HG03571 (cell line): ENCODE data around the gene CAPN5.
"Not testable (repeated sequence)": the region's sequence is repeated elsewhere in the genome, so short reads cannot be mapped to it uniquely, and the experiment has no call there.

Source experiments
- ATAC-seq: cut with Tn5 transposase; IDR thresholded peaks from one replicate; pipeline ENCODE4 v1.9.1; 2021; ENCODE audit not compliant: unreplicated experiment

Gene CAPN5

DNA sequence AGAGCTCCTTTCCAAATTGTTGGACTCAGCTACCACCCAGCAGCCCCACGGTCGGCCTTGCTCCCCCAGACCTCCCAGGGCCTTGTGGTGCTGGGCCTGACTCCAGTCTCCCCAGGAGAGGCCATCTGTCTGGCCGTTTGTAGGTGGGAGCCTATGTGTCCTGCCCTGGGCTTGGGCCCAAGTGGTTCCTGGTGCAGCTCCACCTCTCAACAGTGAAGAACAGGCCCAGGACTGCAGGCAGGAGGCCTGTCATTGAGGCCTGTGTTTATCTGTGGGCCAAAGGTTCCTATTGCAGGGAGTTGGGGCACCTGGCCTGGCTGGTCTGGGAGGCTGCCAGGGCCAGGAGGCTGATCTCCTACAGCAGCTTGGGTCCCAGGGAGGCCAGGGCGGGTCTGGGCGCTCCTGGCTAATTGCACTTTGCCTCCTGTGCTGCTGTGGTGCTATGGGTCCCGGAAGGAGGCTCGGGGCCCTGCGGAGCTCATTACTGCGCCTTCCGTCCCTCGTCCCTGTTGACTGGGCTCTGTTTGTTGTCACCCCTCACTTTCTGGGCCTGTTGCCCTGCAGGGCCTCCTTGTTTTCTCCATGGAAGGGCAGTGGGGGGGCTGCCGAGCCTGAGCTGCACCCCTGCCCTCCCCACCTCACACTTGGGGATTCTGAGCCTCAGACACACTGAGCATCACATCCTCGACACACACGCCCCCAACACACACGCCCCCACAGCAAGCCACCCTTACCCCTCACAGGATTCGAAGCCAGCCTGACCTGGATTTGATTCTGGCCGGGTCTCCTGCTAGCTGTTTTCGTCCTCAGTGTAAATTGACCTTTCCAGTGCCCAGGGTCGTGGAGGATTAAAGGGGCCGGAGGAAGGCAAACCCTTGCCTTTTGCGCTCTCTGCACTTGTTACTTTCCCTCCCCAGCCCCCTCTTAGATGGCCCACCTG lies 29.1 kb downstream of the CAPN5 start:
- no peak for ATAC-seq

DNA sequence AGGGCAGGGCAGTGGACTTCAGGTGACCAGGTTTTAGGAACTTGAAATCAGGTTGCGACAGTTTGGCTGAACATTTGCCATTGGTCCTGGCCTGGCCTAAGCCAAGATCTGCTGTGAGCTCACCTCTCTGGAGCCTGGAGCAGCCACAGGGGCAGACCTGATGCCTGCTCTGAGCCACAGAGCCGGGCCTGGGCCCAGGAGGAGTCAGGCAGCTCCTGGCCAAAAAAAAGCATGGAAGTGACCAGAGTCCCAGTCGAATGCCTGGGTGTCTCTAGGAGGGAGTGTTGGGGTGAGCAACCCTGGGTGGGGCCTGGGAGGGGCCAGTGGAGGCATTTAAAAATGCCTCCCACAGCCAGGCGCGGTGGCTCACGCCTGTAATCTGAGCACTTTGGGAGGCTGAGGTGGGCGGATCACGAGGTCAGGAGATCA lies 29.8 kb downstream of the CAPN5 start:
- ATAC-seq: no peak

DNA sequence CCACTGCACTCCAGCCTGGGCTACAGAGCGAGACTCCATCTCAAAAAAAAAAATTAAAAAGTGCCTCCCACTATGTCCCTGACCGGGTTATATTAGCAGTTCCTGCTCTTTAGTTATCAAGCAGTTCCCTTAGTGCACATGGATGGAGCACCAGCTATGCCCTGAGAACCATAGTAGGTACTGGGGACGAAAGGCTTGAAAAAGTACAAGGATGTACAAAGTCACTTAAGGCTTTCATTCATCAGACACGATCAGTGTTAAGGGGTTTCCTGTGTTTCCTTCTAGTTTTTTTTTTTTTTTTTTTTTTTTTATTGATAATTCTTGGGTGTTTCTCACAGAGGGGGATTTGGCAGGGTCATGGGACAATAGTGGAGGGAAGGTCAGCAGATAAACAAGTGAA lies 30.4 kb downstream of the CAPN5 start:
- not testable (repeated sequence) for ATAC-seq

DNA sequence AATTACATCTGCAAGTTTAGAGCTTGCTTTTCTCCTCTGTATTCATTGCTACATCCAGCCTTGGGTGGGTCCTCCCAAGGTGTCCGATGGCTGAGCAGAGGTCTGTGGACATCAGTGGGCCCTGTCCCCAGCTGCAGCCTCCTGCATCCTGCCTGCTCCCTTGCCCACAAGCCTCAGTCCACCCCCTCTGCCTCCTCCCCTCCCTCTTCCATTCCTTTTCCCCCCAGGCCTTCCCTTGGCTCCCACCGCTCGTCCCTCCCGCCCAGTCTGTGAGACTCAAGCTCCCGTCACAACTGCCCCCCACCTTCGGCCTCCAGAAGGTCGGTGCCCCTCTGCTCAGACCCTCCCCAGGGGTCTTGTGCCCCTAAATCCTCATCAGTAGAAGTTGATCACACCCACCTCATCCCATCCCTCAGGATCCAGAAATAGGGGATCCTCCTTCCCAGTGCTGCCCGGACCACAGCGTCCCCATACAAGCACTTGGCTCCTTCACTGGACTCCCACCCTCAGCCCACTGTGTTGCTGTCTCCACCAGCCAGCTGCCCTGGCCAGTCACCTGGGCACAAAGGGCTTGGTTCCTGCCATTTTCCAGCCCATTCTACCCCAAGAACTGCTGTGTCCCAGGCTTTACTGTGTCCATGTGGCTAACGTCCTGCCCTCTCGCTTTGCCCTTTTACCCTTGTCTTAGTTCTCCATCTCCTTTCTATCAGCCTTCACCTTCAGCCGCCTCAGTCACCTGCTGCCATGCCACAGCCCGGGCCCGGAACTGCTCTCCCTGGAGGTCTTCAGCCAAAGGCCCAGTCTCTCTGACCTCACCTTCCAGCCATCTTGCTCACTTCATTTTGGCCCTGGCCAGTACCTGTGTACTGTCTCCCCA lies 33.6 kb downstream of the CAPN5 start:
- ATAC-seq: no peak

DNA sequence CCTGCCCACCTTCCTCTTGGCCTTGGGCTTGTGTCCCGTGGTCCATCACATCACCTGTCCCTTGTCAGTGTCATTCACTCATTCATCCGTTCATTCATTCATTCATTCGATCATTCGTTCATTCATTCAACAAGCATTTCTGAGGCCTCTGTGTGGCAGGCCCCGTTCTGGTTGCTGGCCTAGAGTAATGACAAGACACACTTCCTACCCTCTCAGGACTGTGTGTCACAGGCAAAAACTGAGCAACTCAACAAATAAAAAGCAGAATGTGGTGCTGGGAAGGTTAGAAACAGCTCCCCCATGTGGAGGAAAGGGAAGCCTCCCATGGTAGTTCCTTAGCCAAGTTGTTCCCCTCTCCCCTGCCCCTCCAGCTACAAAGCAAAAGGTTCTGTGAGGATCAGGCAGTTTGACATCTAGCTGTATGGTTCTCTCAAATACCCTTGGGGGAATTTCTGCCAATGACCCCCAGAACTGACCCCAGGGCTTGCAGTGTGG lies 34.3 kb downstream of the CAPN5 start:
- ATAC-seq: no peak

DNA sequence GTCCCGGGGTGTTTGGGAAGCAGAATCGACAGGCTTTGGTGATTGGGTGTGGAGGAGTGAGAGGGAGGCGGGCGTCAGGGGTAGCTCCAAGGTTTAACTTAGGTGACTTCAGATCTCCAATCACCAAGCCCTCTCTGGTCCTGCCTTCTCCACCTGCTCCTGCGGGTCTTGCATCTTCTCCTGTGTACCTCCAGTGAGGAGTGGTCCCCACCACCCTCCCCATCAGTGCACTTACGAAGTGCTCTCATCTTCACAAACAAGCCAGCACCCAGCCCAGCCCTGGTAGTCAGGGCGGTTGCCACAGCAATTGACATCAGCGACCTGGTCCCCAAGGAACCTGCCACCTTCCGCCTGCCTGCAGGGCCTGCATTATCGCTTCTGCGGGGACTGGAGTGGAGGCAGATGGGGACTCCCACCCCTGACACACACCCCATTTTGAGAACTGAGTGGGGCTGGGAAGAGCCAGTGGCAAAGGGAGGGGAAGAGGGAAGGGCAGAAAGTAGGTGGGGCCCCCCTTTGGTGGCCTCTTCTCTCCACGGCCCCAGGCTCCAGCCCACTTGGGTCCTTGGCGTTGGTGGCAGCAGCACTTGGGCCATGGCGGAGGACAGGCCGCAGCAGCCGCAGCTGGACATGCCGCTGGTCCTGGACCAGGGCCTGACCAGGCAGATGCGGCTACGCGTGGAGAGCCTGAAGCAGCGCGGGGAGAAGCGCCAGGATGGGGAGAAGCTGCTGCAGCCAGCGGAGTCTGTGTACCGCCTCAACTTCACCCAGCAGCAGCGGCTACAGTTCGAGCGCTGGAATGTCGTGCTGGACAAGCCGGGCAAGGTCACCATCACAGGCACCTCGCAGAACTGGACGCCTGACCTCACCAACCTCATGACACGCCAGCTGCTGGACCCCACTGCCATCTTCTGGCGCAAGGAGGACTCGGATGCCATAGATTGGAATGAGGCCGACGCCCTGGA lies 35.8 kb downstream of the CAPN5 start, which contains the start of gene OMP:
Gene OMP, plus strand, starts transcription at position 595 of the 965 bp plus-strand sequence. Its CDS starts 0 bp downstream, at position 595.
- no peak for ATAC-seq

DNA sequence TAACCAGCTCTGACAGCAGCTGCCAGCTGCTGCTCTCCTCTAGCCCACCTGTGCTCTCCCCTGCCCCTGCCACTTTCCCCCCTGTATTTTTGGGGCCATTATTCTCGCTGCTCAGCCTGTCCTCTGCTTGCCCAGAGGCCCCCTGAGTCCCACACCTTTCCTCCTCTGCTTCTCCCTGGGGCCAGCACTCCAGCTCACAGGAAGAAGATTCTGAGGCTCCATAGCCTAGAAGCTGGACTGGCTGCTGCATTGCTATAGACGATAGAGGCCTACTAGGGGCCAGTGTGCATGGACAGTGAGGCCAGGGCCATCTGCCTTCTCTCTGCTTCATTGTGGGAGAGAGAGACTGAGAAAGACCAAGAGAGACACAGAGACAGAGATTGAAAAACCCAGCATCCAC lies 36.5 kb downstream of the CAPN5 start:
- ATAC-seq: no peak

DNA sequence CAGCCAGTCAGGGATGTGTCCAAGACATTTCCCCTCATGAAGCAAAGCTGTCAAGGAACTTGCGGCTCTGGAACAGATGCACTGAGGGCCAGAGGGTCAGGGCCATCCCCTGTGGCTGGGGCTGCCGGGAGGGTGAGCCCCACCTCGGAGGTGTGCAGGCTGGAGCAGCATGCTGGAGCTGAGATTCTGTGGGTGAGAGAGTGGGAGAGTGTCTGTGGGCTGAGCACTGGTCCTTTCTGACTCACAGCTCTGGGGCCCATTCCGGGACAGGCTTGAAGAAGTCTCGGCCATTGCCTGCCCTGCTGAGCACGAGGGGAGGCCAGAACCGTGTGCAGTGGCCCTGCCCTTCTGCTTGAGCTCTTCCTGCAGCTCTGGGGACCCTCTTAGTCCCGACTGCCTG lies 38.0 kb downstream of the CAPN5 start:
- no peak for ATAC-seq

DNA sequence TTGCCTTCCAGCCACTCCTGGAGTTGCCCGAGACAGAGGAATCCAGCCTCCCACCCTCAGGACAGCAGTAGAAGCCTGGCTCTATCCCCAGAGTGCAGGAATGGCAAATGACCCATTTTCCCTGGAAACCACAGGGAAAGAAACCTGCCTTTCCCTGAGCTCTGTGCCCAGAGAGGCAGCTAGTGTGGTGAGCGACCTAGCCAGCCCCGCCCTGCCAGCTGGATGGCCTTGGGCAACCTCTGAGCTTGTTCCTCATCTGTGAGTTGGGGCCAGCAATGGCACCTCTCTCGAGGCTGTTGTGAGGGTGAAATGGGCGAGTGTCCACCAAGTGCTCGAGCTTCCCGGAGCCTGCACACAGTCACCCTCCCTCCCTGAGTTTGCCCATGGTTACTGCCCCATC lies 39.5 kb downstream of the CAPN5 start:
- no peak for ATAC-seq

DNA sequence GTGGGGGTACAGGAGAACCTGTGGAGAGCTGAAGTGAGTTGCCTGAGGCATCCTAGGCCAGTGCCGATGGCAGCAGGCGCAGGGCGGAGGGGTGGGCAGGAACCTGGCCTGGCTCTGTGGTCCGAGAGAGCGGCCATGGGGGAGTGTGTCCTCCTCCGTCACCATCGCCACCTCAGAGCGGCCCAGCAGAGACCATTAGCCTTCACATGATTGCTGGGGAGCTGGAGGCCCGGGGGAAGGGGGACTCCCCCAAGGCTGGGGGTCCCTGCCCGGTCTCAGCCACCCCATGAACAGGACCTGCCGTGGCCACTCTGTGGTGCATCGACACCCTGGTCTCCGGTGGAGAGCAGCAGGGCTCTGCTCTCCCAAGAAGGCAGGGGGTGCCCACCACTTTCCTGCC lies 40.0 kb downstream of the CAPN5 start:
- no peak for ATAC-seq

DNA sequence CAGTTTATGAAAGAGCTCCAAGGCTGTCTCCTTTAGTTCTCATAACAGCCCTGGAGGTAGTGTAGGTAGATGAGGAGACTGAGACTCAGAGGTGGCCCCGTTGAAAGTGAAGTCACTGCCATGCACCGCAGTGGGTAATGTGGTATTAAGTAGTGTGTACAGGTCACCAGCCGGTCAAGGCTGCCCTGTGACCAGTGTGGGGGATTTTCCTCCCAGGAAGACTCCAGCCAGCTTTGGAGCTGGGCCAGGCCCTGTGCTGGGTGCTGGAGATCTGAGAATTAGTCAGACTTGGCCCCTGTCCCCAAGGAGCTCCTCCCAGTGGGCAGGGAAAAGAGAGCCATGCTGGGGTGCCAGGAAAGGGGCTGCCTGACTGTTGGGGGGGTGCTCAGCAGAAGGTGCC lies 41.2 kb downstream of the CAPN5 start:
- ATAC-seq: no peak

DNA sequence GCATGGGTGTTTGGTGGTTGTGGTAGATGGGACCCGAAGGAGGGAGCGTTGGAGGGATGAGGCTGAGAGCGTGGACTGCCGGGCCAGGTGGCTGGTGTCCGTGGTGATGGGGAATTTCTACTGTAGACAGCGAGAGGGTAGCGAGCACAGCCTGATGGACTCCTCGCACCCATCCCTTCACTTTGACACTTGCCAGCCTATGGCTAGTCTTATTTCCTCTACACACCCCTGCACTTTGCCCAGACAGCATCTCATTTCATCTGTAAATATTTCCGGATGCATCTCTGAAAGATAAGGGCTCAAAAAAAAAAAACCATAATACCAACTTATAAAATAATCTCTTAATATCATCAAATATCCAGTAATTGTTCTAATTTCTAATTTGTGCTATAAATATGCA lies 41.7 kb downstream of the CAPN5 start:
- no peak for ATAC-seq

DNA sequence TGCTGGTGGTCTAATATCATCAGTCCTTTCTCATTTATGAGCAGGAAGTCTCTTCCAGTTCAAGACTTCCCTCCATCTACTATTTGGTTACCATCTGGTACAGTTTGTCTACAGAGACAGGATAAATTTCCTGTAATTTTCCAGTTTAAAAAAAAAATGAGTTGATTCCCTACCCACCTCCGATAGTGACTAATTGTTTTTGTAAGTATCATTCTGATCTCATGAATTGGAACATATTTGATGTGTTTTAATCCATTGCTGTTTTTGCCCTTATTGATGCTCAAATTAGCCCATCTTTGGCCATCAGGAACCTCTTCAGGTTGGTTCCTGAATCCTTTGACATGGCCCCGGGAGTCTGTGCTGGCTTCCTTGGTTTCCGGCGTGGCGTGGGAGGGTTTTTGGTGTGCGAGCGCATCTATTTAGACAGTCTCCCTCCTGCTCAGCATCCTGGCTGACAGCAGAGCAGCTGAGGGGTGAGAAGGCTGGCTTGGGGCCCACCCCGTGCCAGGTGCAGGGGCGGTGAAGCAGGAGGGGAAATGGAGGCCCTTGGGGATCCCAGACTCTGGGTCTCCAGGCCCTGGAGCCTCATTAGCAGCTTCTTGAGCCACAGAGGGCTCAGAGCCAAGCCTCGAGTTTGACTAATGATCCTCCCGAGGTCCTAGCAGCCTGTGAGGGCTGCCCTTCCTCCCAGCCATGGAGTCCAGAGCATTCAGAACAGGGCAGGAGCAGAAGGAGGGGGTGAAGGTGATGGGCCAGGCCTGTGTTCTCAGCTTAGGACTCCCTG lies 42.7 kb downstream of the CAPN5 start:
- no peak for ATAC-seq

DNA sequence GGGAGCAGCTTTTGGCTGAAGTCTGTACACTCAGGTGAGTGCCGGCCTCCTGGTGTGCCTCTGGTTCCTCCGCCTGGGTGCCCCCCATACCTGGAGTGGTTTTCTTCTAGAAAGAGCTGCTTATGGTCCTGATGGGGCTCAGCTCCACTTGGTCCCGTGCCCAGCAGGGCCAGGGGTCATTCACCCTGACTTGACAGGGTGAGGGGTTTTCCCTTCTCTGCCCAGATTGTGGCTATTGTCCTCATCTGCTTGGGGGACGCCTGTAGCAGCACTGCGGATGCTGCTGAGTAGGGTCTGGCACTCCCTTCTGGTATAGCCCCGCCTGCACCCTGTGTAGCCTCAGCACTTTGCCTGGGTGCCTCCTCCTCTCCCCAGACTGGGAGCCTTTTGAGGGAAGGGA lies 44.1 kb downstream of the CAPN5 start:
- no peak for ATAC-seq

DNA sequence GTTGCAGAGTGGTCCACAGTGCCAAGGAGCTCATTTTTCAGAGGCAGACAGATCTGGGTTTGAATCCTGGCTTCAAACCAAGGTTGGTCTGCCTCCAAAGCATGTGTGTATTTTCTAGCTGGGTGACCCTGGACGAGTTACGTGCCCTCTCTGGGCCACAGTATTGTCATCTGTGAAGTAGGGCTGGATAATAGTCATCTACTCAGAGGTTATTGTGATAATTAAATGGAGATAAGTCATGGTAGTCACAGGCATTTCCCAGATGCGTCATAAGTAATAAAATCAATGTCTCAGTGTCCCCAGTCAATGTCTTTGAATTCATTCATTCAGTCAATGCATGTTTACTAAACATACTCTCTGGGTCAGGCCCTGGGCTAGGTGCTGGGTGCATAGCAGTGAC lies 44.5 kb downstream of the CAPN5 start:
- ATAC-seq: no peak

DNA sequence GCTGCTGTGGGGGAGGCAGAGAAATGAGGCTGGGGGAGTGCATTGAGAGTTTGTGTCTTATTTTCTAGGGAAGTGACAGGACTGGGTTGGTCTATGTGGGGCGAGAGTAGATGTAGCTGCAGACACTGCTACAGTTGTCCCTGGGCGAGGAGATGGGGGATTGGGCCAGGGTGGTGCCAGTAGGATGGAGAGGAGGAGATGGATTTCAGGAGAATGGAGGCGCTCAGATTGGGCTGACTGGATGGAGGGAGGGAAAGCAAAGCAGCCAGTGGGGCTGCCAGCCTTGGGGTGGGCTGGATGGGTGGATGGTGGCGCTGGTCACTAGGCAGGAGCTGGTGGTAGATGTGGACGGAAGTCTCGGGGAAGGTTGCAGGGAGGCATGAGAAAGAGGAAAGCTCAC lies 45.2 kb downstream of the CAPN5 start:
- ATAC-seq: no peak

DNA sequence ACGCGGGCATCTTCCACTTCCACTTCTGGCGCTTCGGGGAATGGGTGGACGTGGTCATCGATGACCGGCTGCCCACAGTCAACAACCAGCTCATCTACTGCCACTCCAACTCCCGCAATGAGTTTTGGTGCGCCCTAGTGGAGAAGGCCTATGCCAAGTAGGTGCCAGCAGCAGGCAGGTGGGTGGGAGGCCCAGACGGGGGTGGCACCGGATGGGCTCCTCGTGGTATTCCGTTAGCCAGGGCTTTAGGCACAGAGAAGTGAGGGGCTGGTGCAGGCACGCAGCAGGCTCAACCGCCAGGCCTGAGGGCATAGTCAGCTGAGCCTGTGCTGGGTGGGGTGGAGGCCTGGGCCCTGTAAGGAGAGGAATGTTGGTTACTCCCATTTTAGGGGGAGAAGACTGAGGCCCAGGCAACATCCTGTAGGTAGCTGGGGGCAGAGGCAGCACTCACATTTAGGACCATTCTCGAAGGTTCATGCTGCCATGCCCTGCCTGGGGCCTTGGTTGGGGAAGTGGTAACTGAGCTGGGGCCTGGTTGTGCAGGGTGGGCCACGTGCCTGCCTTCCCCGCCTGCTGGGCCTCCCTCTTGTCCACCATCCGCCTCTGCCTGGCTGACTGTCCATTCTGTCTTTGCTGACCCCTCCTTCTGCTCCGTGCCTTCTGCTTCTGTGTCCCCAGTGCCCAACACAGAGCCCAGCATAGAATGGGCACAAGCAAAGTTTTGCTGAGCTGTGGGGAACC lies 46.0 kb downstream of the CAPN5 start:
- ATAC-seq: no peak

DNA sequence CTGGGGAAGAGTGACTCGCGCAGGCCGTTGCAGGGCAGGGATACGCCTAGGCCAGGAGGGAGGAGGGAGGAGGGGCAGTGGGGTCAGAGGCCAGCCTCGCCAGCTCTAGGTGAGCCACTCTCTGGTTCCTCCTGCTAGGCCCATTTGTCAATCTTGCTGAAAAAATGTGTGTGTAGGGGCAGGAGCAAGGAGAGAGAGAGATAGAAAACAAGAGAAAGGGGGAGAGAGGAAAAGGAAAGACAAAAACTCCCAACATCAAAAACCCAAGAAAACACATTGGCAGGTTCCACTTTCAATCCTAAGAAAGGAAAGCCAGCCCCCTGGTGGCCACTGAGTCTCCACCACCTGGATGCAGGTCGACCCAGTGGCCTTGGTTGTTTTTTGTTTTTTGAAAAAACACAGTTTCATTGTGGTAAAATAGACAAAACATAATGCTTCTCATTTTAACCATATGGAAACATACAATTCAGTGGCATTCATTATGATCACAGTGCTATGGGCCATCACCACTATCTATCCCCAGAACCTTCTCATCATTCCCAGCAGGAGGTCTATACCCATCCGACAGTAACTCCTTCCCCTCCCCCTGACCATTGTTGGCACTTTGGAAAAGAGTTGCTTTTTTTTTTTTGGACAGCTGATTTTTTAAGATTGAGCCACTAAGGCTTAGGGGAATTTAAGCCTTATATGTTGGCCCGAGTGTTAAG lies 46.8 kb downstream of the CAPN5 start:
- ATAC-seq: no peak
